Activated CD8-positive, alpha-beta memory T cell treated with anti-CD3 and anti-CD28 coated beads, Interleukin-2, amount 50 U/mL, for 24 hours (primary cell): ENCODE measurements around the gene KIF26B.

Experiments used
- DNase-seq: peaks from one replicate; pipeline ENCODE4 v3.0.0-alpha.2; 2020; ENCODE audit errors: extremely low read depth

KIF26B gene

DNA sequence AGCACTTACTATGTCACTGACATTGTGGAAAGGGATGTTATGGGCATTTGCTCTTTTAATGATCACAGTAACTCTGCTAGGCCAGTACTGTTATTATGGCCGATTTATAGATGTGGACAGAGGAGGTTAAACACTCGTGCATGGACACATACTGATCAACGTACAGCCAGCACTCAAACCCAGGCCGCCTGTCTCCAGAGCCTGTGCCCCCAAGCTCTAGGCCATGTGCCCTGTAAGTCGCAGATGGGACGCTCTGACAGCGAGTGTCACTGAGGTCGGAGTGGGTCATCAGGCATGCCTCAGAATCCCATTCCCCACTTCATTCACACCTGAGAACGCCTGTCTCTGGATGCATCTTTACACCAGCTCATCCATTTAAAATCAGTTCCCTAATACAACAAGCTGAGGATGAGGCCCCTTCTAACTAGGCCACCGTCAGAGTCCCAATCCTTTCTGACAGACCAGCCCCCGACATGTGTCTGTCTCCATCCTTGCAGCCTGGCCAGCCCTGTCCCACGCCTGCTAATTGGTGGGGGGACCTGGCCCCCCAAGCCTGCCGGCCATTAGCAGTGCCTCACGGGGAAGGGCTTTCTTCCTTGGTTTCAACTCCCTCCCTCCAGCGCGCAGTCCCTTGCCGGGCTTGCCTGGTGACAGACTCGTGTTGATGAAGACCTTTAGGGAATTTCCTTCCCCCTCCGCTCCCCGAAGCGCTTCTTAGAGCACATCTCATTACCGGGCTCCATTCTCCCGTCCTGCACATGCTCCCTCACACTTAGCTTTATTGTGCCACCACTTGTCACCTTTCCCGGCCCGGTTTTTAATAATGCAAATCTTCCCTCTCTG, 436.8 kb downstream of the KIF26B start:
- no peak for DNase-seq

DNA sequence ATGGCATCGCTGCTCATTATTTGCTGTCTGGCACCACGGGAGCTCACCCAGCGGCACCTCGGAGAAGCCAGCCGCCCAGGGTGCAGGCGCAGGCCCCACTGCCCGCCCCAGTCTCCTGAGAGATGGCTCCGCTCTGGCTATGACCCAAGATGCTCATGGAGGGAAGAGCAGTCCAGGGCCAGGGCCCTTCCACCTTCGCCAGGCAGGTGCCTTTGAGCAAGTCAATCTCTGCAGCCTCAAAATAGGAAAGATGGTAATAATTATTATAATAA, 437.3 kb downstream of the KIF26B start:
- no peak for DNase-seq

GRCh38 chr1:245598524-245599305, 443.9 kb downstream of the KIF26B start:
- DNase-seq = no peak

DNA sequence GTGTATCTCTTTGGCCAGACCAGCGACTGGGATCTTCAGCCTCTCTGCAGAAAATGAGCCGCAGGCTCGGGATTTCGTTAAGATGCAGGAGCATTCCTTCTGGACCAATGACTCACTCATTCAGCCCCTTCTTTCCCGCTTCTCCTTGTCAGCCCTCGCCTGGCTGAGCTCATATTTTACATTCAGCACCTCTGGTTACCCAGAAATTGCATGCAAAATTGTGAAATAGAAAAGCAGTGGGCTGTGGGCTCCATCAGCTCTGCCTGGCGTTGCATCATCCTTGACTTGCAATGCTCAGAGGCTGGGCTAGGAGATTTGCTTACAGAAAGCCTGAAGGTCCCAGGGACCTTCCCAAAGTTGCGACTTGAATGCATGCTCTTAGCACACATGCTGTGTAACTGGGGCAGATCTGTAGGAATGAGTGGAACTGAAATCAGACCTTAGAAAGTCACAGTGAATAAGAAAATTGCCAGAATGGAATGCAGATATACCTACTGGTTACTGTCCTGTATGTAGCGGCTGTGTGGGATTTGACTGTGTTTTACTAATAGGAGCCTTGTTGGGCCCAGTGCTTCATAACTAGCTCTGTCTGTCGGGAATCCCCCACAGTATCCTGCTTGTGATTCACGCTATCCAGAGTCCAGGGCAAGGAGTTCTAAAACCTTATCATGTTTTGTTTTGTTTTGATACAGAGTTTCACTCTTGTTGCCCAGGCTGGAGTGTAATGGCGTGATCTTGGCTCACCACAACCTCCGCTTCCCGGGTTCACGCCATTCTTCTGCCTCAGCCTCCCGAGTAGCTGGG, 444.8 kb downstream of the KIF26B start:
- DNase-seq = no peak

DNA sequence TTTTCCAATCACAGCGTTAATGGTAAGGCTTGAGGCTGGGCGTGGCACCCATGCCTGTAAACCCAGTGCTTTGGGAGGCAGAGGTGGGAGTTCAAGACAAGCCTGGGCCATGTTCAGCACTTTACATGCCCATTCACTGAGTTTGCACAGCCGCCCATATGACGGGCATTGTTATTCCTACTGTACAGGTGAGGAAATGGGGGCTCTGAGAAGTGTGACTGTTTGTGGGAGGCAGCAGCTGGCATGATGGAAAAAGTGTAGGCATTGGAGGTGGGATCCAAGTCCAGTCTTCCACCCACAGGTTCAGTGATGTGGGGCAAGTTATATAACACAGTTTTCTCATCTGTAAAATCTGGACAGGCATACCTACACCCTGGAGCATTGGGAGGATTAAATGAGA, 445.9 kb downstream of the KIF26B start:
- DNase-seq = no peak

GRCh38 chr1:245603311-245603865, 448.6 kb downstream of the KIF26B start:
- DNase-seq = no peak

GRCh38 chr1:245604979-245605378, 450.2 kb downstream of the KIF26B start:
- DNase-seq = no peak

GRCh38 chr1:245605480-245606156, 450.8 kb downstream of the KIF26B start:
- no peak for DNase-seq

- no peak for DNase-seq
These were observed 451.5 kb downstream of the KIF26B start for GRCh38 chr1:245606157-245606725.

- DNase-seq = no peak
These were observed 453.5 kb downstream of the KIF26B start for GRCh38 chr1:245608271-245608670.

- no peak for DNase-seq
These were observed 454.8 kb downstream of the KIF26B start for GRCh38 chr1:245609354-245610150.

- no peak for DNase-seq
These were observed 456.5 kb downstream of the KIF26B start for GRCh38 chr1:245611251-245611650.

DNA sequence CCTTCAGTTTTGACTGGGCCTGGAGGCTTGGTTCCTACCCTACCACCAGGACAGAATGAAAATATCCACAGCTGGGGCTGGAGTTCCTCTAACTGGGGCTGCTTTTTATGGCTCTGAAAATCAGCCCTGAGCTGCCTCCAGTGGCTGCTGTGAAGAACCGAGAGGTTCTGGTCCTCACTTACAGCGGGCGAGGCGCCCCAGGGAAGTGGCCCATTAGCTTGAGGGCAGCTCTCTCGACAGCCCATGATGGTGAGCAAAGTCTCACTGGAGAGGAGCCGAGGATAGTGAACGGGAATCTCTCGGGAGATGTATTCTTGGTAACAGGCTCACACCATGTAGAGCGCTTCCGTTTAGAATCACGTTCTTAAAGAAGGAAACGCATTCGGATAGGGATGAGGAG, 459.7 kb downstream of the KIF26B start:
- DNase-seq = no peak

GRCh38 chr1:245615001-245615400, 460.2 kb downstream of the KIF26B start:
- DNase-seq = no peak

DNA sequence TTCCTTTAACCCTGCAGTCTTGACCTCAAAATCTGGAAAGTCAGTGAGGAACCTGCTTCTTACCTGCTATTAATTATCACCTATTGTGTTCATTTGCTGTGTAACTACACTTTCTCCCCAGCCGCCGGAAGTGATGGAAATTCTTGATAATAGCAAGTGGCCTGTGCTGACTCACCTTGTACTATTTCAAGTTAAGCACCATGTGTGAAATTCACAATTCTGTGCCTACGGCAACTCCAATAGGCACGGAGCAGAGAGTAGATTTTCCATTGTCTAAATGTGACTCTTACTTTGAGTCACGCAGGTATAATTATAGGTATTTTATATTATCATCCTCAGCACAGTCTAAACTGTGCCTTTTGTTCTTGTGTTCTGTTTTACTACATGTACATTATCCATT, 466.8 kb downstream of the KIF26B start:
- DNase-seq = no peak

- no peak for DNase-seq
These were observed 467.7 kb downstream of the KIF26B start for GRCh38 chr1:245622332-245623014.

DNA sequence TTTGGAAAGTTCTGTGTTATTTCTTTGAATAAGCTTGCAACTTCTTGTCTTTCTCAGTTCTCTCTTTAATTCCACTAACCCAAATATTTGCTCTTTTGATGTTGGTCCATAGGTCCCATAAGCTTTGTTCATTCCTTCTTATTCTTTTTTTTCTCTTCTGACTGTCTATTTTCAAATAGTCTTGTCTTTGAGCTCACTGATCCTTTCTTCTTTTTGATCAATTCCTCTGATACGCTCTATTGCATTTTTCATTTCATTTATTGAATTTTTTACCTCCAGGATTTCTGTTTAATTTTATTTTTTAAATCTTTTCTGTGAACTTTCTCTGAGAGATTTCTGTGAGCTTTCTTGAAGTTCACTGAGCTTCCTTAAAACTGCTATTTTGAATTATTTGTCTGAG, 486.6 kb downstream of the KIF26B start:
- DNase-seq = no peak

GRCh38 chr1:245645406-245645805, 490.6 kb downstream of the KIF26B start:
- no peak for DNase-seq

DNA sequence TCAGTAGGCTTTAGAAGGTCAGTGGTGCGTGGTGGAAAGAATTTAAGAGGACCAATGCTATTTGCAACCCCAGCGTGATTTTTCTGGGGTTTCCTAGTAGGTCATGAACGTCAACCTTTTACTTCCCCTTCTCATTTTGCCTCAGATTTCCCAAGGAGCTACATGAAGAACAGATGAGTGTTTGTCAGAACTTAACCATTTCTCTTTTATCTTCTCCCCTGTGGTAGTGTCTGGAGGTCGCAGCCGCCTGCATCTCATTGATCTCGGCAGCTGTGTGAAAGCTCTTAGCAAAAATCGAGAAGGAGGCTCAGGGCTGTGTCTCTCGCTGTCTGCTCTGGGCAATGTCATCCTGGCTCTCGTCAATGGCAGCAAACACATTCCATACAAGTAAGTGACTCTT, 491.1 kb downstream of the KIF26B start:
- DNase-seq = no peak
